ENCODE results near the gene WNT7B.

Gene WNT7B

DNA sequence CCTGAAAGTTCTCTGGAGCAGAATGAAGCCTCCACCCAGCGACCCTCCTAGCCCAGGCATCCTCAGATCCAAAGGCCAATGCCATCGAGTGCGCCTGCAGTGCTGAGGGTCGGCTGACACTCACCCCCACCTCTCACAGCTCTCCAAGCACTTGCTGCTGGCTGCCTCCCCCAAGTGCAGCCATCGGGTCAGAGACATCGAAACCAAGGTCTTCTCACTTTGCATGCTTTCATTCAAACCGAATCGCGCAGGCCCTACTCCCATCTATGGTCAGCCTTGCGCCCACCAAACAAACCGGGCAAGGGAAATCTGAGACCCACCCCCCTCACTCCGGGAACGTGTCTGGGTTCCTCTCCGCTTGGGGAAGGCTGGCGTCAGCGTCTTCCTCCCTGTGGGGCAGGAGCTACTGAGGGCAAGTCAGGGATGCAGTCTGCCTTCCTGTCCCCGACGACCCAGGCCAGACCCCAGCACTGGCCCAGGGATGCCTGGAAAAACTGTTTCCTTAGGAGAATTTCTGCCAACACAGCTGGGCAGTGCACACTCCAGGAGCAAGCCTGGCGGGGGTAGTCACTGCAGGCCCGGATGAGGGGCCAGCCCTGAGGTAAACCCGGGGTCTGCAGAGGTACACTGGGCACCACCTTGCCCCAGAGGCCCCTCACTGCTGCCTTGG lies 7.0 kb downstream of the WNT7B start:
- DNase-seq = no peak

DNA sequence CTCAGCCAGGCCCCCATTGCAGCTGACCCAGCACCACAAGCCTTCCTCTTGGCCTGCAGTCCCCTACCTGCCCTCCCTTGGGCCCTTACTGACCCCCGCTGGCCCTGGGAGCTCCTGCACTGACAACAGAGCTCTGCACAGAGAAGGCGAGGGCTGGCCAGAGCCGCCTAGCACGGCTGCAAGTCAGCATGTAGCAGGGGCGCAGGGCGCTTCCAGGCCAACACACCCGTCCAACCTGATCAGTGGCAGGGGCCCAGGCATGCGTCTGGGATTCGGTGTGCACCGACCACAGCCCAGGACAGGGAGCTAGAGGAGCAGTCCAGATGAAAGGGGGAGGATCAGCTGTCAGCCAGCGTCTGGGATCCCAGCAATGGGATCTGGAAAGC lies 7.6 kb downstream of the WNT7B start:
- DNase-seq = no peak

DNA sequence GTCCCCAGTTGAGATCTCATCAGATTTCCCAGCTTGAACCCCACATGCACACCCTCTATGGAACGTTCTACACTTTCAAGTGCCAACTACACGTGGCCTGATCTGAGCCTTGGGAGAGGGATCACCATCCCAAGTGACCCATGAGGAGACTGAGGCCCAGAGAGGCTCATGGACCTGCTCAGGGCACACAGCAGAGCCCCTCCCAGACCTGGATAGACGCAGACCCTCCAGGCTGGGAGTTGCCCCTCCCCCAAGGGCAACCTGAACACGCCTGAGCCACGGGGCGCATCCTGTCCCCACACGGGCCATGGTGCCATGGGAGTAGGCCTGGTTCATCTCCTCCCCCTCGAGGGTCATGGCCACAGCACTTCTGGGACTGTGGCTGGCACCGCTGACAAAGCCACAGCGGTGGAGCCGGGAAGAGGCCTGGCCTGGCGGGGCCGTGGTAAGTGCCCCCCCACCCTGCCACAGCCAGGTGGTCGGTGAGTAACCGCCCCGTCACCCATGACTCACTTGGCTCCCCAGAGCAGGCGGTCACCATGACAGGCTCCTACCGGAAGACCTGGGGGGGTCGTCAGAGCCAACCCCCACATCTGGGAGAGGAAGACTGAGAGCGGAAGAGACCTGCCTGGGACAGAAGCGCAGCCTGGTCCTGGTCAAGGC lies 8.1 kb downstream of the WNT7B start:
- no peak for DNase-seq

DNA sequence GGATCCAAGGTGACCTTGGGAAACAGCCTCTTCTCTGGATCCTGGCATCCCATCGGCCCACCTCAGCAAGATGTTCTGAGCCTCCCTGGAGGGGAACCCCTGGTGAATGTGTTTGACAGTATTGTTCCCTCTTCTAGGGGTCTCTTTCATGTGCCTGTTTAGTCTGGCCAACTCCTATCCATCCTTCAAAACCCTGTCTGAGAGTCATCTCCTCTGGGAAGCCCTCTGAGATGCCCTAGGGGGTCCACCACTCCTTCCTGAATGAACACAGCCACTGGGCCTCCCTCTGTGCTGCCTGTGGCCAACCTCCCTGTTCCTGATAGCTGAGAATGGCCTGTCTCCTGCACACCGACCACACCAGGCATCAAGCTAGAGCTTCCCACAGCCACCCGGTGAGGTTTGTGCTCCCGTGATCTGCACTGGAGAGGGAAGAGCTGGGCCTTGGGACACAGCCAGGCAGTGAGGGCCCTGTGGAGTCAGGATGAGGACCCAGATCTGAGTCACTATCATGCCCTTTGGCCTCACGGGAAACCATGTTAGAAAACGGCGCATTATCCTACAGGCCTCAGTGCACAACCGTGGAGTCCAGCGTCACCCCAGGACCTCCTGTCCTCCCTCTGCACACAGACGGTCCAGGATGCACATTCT lies 8.8 kb downstream of the WNT7B start:
- no peak for DNase-seq

DNA sequence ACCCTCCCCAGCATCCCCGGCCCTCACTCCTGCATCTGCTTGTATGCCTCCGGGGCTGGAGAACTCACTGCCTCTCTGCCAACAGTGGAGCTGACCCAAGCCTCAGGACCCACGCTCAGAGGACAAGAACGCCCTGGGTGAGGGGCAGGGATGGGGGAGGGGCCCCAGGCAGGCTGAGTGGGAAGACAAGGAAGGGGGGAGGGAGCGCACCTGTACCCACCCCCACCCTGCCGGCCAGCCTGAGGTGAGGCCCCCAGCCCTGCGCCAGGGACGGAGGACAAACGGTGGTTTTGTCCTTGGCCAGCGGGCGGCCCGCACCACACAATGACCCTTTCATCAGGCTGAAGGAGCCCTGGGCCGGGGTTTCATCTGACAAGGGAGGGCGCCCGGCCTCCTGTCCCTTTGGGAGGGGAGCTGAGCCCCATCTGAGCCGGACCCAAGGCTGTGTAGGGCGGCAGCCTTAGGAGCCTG lies 10.0 kb downstream of the WNT7B start:
- DNase-seq = no peak

DNA sequence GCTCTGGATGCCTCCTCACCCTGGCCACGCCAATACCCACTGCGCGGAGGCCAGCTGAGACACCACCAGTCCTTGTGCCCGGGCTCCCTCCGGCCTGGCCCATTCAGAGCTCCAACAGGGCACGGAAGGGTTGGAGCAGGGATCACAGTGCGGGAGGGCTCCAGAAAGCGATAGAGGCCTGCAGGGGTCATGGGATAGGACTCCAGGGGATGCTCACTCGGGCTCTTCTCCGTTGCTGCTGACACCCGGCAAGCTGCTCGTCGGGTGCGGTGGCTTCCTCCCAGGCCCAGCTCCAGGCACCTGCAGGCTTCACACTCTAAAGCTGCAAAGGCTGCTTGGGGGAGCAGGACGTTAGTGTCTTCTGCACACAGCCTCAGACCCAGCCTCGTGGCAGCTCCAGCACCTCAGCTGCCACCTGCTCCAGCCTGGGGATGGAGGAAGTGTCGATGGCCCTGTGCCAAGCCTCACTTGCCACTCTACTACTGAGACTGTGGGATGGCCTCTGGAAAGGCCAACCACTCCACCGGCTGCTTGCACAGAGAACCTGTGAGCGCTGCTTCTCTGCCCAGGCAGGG lies 10.6 kb downstream of the WNT7B start:
- DNase-seq = no peak

DNA sequence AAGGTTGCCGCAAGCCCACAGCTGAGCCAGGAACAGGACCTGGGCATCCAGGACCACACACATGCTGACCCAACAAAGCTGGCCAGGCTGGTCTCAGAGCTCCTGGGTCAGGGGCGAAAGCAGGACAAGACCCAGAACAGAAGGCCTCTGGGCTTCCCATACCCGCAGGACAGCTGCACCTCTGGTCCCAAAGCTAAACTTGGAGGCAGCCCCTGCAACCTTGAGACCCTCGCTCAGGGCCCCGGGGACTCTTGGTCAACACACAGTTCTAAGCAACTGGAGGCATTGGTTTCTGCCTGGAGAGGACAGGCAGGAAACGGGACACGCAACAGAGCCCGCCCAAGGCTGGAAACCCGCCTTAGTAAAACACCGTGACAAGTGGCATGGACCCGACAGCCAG lies 11.4 kb downstream of the WNT7B start:
- no peak for DNase-seq

DNA sequence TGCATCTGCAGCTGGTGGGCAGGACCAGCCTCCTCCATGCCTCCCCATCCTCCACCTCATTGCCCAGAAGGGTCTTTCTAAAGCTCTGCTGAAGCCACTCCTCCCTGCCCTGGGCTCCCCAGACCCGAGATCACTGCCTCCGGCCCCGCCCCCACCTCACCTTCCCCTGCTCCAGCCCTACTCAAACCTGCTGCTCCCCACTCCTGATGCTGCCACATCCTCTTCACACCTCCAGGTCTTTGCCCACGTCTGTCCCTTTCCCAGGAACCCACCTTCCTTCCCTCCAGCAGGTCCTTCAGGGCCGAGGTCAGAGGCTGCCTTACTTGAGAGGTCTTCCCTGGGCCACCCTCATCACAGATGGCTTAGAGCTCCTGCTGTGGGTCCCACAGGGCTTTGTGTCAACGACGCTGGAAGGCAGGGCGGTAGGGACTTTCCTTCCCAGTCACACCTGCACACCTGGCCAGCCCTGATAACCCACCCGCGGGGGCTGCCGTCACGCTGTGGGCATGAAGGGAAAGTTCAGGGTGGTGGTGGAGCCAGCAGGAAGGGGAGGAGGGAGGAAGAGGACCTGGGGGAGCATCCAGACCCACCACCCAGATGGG lies 11.9 kb downstream of the WNT7B start:
- DNase-seq = no peak

DNA sequence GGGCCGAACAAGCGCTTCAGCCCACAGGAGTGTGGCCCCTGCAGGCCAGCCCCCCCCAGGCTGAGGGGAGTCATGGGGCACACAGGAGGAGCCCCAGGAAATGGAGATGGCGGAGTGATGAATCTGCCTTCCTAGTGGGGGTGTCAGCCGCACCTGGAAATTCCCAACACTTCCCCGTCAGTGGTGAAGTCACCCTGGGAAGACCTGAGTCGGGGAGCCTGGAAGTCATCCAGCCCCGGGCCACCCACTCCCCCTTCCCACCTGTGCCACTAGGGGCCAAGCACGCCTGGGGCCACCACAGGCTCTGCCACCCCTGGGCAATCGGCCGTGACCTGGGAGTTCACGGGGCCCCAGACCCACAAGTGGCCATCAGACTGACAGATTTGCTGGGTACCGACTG lies 12.6 kb downstream of the WNT7B start:
- DNase-seq = no peak

DNA sequence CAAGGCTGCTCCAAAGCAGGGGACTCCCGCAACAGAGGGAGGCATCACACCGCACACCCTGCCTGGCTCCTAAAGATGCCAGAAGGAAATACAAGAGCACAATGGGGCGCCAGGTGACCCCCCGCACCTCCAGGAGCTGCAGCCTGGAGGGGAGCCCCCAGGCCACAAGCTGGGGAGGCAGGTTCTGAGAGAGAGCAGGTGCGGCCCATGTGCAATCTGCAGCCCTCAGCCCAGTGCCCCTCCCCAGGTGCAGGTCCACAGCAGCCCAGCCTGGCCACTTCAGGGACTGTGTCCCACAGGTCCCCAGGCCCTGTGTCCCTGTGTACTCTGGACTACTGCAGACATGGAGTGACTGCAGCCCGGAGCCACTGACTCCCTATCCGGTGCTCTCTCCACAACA lies 13.1 kb downstream of the WNT7B start:
- DNase-seq = no peak

DNA sequence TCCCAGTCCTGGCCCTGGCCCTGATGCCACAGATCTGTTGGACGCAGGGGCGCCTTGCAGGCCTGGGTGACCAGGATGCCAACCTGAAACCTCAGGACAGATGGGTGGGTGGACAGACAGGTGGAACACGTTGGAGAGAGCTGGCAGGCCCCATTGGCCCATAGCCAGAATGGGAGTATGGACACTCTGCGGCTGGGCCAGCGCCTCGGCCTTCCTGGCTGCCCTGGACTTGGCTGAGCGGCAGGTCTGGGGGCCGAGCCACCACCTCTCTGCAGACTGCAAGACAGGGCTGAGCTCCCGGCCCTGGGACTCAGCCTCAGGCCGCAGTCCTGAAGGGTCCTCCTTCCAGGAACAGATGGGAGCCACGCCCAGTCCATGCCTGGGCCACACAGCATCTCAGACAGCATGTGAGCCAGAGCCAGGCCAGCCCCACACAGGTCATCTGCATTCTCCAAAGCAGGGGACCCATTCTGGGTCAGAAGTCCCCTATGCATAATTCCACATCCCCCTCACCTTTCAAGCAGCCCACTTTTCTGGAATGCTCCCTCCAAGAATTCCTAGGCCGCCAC lies 14.1 kb downstream of the WNT7B start:
- DNase-seq = no peak

DNA sequence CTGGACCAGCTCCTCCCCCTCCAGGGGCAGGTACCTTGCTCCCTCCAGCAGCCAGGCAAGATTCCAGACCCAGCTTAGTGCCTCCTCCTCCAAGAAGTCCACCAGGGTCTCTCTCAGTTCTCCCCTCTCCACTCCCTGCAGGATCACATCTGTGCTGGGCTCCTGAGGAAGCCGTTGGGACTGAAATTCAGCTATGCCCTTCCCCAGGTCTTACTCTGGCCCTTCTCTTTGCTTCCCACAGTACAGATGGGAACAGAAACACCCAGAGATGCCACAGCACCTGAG lies 14.6 kb downstream of the WNT7B start:
- no peak for DNase-seq

DNA sequence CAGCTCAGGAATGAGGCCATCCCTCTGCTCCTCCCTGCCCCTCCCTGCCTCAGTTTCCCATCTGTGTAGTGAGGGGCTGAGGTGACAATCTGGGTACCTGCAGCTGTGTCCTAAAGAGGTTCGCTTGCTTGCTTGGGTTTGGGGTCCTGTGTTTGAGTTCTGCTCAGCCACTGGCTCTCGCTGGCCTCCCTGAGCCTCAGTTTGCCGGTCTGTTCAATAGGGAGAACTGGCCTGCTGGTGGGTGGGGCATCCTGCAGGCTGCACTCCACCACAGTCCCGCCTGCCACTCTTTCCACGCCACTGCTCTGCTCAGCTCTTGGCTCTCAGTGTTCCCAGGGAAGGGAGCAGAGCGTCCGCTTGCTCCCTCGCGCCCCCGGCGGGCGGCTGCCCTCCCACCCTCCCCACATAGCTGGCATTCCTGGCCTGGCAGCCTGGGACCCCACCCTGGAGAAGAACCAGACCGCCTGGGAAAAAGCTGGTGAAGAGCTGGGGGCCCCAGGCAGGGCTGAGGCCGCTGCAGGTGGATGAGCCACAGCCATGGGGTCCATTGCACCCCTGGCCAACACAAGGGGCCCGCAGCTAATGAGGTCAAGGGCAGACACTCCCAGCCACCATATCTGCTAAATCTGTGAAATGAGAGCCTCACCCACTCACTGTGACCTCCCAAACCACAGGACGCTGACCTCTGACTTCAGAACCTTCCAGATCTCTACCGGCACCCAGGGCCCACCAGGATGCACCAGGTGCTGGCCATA lies 15.1 kb downstream of the WNT7B start:
- DNase-seq = no peak

DNA sequence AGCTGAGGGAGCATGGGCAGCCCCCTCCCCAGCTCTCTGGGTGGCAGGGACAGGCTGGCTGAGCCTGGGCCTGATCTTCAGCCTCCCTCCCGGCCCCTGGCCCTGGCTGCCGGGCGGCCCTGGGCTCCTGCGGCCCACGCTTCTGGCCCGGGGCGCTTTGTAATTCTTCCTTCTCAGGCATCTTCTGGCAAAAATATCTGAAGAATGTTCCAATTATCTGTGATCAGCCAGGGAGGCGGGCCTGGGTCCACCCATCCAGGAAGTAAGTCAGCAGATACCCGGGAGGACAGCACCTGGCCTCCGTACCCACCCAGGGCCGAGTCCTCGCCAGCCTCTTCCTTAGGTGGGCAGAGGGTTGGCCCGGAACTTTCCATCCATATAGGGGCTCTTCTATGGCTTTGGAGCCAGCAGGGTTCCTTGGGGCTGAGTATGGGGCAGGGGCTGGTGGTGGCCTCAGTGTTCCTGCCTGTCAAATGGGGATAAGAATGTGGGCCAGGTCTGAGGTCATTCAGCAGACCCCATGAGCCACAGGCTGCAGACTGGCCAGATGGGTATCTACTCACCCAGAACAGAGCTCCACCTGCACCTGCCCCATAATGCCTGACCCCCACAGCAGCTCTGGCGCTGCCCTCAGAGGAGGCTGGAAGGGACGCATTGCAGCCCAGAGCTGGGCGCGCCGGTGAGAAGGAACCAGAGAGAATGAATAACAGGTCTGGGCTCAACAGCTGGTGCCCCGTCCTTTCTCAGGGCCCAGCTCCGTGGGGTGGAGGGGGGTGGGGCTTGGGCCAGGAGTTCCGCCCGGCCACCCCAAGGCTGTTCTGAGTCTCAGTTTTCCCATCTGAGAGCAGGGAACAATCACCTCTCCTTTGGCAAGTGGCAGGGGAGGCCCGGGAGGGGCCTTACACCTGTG lies 16.2 kb downstream of the WNT7B start:
- DNase-seq = no peak

DNA sequence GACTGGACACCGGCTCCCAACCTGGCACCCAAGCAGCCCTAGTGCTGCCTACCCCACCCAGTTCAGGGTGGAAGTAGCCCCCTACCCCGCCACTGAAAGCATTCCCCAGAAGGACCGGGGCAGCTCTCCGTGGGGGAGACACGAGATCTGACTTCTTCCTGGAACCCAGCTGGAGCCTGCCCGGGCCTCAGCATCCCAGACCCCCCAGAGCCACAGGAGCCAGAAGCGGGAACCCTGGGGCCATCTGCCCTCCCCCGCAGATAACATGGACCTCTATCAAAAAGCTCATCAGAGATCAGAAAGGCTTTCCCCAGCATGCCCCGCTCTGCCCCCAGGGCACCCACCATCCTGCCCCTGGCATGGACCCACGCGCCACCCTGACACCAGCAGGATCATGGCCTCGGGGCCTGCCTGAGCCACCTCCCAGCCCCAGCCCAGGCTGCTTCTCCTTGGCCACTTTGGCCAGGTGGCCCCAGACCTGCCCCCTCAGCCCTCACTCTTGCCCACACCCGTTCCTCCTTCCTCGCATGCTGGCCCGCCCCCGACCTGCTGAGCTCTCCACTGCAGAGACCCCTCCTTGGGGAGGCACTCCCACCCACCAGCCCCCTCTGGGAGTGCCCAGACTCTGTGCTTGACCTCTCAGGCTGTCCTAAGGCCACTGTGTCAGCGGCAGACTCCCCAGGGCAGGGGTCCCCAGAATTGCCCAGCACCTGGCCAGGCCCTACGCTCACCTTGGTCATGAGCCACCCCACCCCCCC lies 17.1 kb downstream of the WNT7B start:
- no peak for DNase-seq

DNA sequence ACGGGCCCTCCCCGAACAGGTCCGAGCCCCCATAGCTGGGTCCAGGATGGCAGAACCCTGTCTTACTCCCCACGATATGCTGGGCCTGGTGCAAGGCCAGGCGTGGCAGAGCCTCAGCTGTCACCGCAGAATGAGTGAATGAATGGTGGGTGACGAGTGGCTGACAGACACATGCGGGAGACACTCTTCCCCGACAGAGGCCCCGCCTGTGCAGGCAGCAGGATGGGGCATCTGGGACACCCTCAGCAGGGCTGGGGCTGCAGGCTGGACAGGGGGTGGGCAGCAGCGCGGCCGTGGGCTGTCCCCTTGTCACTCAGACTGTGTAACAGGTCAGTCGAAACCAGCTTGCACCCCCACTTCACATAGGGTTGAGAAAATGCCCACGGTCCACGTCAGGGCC lies 18.0 kb downstream of the WNT7B start:
- DNase-seq = no peak

DNA sequence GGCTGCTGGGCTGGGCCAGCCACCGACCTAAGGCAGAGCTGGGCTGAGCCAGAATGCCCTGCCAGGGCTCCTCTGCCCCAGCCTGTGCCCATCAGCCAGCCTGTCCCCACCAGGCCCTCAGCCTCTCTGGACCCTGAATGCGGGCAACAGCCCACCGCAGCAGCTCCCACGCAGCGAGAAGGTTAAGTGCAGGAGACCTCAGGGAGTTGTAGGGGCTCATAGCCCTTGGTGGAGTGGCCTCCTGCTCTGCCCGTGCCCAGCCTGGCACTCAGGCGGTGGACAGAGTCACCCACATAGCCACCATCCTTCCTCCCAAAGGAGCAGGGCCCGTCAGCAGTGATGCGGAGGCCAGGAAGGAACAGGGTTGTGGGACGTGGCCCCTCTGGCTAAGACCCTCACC lies 19.1 kb downstream of the WNT7B start:
- no peak for DNase-seq

DNA sequence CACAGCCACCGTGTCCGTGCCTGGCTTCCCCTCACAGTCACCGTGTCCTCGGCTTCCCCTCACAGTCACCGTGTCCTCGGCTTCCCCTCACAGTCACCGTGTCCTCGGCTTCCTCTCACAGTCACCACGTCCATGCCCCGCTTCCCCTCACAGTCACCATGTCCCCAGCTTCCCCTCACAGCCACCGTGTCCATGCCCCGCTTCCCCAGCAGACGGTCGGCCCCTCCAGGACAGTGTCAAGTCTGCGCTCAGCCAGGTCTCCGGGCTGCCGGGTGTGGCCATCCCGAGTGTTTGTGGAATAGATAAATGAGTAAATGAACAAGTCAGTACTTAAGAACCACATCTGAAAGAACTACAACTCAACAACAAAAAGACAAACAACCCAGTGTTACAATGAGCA lies 23.8 kb downstream of the WNT7B start:
- no peak for DNase-seq

DNA sequence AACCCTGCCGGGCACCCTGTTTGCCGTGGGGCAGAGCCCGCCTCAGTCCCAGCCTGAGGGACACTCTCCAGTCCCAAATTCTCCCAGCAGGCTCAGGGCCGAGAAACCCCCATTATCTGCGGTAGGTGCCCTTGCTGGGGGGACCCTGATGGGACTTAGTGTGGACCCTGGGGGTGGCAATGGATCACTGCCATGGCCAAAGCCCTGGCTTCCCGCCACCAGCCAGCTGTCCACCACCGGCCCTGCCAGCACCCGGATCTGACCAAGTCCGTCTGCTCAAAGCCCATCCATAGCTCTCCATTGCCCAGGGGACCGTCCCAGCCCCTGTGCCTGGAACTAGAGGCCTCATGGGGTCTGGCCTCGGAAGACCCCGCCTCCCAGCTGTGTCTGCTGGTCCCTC lies 24.4 kb downstream of the WNT7B start:
- no peak for DNase-seq

DNA sequence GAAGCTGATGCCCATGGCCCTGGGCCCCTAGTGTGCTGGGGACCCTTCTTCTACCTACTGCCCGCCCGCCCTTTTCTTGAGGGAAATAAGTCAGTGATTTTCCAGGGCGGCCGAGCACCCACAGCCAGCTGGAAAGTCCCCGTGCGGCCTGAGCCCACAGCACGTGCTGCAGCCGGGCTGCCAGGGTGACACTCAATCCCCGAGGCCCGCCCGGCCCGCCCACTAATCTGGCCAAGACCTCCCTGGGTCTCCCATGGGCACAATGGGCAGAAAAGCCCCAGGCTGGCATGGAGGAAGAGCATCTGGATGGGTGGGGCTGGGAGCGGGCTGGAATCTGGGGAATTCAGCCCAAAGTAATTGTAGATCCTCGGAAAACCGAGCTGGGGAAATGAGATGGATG lies 24.8 kb downstream of the WNT7B start:
- no peak for DNase-seq

DNA sequence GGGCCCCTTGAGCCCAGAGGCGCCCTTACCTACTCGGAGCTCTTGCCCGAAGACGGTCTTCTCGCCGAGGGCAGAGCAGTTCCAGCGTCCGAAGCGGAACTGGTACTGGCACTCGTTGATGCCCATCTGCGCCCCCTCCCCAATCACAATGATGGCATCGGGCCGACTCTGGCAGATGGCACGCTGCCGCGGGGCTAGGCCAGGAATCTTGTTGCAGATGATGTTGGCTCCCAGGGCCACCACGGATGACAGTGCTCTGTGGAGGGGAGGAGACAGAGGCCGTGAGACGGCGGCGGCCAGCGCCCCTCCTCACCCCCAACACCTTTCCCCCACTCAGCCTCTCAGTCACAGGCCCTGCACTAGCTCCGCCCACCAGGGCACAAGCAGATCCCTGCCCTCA lies 27.1 kb downstream of the WNT7B start:
- DNase-seq = no peak
